ENCODE results near the gene PHOSPHO2.

The PHOSPHO2 gene

DNA sequence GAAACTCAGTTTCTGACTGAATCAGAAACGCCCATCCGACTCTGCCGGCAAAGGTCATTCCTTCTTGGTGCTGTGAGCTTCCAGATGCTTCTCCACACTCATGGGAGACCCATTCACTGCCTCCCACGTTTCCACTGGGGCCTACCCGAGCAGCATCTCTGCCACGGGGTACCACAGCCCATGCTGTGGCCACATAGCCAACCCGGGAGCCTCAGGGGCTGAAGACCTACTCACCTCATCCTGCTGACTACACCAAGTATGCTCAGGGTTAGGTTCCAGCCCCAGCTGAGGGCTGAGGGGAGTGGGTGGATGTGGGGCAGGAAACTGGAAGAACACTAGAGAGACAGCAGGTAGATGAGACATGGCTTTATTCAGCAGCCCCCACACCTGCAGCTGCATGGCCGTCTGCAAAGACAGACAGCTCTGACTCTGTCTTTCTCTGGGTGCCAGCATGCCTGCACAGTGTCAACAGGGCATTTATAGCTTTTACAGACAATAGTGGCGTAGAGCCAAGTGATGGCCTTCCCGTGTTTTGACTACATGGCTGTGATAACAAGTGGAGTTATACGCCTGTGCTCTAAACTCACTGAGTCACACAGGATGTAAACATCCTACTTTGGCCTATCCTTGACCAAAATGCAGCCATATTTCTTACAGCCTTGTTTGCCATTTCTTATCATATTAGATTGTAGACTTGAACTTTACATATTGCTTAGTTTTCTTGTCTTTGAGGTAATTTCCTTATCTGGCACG is 22.8 kb downstream of the PHOSPHO2 start:
- DNase-seq (ENCODE audit: low read depth in 2 of 2) = no peak

DNA sequence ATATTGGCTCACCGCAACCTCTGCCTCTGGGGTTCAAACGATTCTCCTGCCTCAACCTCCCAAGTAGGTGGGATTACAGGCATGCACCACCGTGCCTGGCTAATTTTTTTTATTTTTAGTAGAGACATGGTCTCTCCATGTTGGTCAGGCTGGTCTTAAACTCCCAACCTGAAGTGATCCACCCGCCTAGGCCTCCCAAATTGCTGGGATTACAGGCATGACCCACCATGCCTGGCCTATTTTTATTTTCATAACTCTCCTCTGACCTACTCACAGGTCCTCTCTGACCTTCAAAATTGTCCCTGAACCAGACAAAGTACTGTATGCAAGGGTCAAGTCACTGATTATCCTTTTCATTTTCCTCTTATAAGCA is 23.4 kb downstream of the PHOSPHO2 start:
- DNase-seq (ENCODE audit: low read depth in 2 of 2) = no peak

DNA sequence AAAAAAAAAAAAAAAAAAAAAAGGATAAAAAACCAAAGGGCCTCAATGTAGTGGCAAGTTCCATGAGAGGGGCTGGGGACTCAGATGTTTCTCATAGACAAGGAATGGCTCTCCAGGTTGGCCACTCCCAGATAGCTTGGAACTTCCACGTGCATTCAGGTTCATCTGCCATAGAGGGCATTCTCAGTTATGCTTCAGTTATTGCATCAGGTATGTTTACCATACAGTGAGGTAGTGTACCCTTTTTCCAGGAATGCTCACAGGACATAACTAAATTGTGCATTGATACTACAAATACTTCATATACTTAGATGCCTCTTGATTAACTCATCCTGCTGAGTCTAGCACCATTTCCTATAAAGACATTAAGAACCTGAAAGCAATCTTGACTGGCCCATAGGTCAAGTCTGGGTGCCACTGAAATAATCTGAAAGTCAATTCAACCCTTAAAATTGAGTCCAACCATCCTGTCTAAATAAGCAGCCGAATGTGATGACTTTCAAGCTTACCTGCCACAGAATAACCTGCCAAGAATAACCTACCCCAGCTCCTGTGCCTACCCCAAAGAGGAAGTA is 24.7 kb downstream of the PHOSPHO2 start:
- no peak for DNase-seq (ENCODE audit: low read depth in 2 of 2)

DNA sequence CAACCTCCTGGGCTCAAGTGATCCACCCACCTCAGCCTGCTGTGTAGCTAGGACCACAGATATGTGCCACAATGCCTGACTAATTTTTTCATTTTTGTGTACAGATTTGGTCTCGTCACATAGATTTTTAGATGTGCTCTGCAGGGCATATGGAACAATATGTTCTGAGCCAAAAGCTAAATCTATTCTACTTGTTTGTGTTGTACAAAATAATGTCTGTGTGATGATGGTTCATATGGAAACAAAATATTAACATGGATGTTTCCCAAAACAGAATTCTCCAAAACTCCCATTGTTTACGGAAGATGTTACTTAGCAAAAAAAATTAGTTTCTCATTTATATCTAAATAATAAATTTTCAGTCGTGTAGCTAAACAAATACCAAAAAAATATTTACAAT is 26.7 kb downstream of the PHOSPHO2 start:
- DNase-seq (ENCODE audit: low read depth in 2 of 2) = no peak

DNA sequence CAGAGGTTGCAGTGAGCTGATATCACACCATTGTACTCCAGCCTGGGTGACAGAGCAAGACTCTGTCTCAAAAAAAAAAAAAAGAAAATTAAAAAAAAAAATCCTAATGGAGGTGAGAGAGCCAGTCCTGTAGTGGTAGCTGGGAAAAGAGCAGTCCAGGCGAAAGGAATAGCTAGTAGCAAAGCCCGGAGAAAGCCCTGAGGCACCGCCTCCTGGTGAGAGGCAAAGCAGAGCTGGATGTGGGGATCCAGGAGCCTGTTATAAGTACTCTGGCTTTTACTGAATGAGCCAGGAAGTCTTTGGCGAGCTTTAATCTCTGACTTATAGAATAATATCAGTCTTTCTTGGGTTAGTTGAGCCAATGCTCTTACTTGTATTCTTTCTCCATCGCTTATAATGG is 32.8 kb downstream of the PHOSPHO2 start:
- DNase-seq (ENCODE audit: low read depth in 2 of 2) = no peak

DNA sequence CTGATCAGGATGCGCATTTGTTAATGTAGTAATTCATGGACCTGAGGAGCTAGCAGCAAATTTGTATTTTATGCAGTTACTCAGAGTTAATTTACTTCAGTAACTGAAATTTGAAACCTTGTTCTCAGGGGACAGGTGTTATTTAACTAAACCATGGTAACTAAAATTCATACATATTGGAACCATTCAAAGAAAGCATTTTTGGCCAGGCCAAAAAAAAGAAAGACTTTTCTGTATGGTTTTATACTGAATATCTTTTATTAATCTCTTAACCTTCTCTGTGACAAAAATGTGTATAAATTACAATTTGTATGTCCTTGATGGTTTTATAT is 35.0 kb downstream of the PHOSPHO2 start:
- DNase-seq (ENCODE audit: low read depth in 2 of 2) = no peak

DNA sequence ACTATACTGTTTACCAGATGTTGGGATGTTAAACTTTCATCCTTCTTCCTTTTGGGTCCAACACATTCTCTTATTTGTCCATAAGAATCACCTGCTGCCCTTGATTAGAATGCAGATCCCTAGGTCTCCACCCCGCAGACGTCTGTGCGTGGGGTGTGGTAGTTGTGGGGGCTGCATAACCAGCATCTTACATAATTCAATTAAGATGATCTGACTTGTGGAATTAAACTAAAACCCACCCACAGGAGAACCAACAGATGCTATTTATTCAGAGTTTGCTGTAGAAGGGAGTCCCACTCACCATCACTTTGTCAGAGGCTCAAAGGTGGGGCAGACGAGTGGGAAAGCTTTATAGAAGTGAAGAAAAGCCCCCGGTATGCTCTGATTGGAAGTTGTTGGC is 37.8 kb downstream of the PHOSPHO2 start:
- DNase-seq (ENCODE audit: low read depth in 2 of 2) = no peak

DNA sequence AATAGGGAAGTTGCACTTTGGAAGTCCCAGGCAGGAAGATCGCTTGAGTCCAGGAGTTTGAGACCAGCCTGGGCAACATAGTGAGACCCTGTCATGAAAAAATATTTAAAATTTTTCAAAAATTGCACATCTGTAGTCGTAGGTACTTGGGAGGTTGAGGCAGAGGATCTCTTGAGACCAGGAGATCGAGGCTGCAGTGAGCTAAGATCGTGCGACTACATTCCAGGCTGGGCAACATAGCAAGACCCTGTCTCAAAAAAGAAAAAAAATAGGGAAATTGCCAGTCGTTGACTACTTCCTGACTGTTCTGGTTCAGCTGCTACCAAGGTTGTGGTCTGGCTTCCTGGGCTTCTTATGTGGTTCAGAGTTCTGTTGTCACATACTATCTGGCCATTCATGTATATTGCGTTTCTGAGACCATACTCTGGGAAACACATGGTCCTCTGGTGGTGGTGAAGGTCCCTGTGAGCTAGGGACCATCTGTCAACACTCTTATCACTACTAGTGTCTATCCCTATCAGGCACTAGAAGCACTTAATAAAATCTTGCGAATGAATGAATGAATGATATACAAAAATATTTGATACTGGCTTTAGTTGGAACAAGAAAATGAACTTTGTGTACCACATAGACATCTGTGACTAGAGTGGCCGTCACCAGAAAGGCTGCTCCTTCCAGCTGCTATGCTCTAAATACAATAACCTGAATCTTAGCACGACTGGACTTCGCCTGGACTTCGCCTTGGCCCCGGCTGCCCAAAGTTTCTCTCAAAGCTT is 38.5 kb downstream of the PHOSPHO2 start:
- DNase-seq (ENCODE audit: low read depth in 2 of 2) = no peak

DNA sequence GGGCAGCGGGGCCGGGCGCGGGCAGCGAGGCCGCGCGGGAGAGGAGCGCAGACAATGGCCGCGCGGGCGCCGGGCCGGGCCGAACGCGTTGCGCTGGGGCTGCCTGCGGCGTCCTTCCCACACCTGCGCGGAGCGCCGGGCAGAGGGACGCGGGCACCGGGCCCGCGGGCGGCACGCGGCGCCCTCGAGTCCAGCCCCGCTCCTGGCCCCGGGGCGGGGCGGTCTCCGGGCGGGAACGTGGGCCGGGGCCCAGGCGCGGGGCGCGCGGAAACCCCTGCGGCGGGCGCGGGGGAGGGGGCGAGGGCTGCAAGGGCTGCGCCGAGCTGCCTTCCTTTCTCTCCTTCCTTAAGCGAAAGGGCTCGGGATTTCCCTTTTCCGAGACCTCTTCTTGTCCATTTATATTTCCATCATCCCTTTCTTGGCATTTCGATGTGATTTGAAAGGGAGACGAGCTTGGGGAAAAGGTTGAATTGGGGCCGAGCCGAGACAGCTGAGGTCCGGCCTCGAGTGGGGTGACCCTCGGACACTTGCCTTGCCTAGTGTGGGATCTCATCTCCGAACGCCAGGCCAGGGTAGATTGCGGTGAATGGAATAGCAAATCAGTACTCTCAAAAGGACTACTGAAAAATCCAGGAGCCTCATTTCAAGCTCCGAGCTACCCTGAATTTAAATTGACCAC is 40.0 kb downstream of the PHOSPHO2 start:
- DNase-seq (ENCODE audit: low read depth in 2 of 2) = peak in 1 of 2 donors; percentile 16

DNA sequence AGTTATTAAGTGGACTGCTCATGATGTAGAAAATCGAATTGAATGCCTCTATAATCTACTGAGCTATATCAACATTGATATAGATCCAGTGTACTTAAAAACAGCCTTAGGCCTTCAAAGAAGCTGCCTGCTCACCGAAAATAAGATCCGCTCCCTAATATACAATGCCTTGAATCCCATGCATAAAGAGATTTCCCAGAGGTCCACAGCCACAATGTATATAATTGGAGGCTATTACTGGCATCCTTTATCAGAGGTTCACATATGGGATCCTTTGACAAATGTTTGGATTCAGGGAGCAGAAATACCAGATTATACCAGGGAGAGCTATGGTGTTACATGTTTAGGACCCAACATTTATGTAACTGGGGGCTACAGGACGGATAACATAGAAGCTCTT is 41.4 kb downstream of the PHOSPHO2 start:
- DNase-seq (ENCODE audit: low read depth in 2 of 2) = no peak

DNA sequence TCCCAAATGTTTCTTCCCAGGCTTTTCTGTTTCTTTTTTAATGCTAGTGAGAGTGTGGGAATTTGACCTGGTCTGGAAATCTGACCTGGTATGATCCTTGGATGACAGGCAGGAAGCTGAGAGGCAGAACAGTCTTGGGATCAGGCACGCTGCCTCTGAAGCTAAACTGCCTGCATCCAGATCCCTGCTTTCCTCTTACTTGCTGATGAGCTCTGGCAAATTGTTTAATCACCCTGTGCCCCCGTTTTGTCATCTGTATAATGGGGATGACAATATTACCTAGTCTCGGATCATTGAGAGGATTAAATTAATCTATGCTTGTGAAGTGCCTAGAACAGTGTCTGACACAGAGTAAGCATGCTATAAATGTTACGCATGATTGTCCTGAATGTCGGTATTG is 42.6 kb downstream of the PHOSPHO2 start:
- no peak for DNase-seq (ENCODE audit: low read depth in 2 of 2)

DNA sequence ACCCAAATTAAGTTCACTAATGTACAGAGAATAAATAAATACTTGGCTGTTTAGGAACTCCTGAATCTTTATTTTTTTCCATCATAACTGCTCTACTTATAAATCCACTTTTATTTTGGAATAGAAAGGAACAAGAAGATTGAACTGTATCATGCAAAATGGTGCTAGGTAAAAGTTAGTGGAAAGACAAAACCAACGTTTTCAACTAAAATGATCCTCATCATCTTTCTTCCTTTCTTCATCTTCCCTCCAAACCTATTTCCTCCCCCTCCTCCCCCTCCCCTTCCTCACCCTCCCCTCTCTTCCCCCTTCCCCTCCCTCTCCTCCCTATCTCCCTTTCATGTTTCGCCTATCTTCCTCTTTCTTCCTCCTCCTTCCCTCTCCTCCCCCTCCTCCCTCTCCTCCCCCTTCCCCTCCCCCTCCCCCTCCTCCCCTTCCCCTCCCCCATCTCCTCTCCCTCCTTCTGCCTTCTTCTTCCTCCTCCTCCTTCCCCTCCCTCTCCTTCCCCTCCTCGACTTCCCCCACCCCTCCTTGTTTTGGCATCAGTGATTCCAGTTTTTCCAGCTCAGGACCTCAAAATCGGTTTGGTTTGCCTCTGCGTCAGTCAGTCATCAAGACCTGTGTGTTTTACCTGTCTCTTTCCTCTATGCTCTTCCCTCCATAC is 44.4 kb downstream of the PHOSPHO2 start:
- DNase-seq (ENCODE audit: low read depth in 2 of 2) = no peak

DNA sequence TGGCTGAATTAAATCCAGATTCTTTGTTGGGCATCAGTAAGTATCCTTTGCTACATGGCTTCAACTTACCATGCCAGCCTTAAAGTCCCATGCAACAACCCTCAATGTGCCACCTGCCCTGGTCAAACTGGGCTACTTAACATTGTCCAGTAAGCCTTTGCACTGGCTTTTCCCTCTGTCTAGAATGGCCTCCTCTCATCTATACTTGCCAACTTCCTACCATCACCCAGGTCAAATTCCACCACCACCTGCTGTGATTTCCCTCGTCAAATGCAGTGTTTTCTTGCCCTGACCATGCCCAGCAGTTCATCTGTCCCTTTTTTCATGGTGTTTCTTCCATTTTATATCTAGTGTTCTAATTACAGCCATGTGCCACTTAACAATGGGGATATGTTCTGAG is 45.1 kb downstream of the PHOSPHO2 start:
- DNase-seq (ENCODE audit: low read depth in 2 of 2) = no peak

DNA sequence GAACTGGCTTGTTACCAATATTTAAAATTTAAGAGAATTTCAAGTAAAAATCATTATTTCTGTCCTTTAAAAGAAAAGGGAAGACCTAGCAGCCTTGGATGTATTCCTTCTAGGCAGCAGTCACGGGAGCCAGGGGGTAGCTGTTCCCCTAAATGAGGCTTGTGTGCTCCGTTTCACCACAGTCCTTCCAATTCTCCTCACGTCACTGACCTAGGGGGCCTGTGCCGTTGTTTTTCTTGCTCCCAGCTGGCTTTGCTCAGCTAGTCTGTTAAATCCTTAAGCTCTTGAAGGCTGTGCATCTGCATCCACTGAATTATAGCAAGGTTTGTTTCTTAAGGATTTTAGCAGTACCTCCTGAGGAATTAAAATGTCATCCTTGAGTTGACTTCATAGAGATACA is 49.3 kb downstream of the PHOSPHO2 start:
- DNase-seq (ENCODE audit: low read depth in 2 of 2) = no peak

DNA sequence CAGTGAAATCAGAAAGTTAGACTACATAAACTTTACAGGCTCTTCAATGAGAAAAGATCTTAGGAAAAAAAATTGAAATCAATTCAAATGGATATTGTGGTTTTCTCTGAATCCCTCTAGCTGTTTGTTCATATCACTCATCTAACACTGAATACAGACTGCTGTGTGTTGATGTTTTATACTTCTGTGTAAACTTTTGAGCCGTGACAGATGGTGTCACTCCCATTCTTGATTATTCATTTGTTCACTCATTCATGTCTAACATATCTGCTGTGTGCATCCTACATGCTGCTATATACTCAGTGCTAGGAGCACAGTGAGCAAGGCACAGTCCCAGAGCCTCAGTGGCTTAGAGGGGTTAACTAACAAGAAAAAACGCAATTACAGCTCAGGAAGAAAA is 52.0 kb downstream of the PHOSPHO2 start:
- DNase-seq (ENCODE audit: low read depth in 2 of 2) = no peak

DNA sequence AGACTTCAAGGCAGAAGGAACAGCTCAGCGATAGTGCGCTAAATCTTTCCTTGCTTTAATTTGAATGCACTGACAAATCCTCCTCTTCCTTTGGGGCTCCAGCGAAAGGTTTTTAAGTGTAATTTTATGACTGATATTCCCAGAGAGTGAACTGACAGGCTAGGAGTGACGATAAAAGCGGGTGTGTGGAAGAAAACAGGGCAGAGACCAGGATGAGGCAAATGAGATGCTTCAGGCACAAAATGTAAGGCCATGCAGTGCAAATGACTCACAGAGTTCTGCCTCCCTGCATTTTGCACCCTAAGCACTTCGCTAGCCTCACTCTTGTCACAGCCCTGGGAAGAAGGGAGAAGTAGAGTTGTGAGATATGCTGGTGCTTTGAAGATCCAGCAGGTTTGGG is 54.0 kb downstream of the PHOSPHO2 start:
- DNase-seq (ENCODE audit: low read depth in 2 of 2) = no peak

Measured in stimulated activated CD8-positive, alpha-beta memory T cell treated with anti-CD3 and anti-CD28 coated beads, Interleukin-7, amount 100 ng/mL, for 4 hours (primary cell).